A549 (cell line): ENCODE measurements around the gene SIRT2. TPM values are rescaled to one million over a fixed set of nuclear protein-coding genes. Genes with fewer than 3 reads are reported as not detected.

Experiments
- ATAC-seq, 2 experiments: fragments of 200-7000 bp in 1 of 2; fragments of >200 bp in 1 of 2; cut with Nextera tagmentation in 1 of 2; cut with Tn5 transposase in 1 of 2; 3 replicates each; pipeline versions ENCODE4 v1.8.0 to v1.9.1; 2018 to 2020; ENCODE audit warnings: mild to moderate bottlenecking in 1 of 2, moderate library complexity in 1 of 2
- CTCF ChIA-PET: fragments of 300-600 bp; sonication (Branson Sonifier 250); formaldehyde crosslinking; extraction: SDS; loops from one replicate; lab custom pipeline; 2021; ENCODE audit warnings: antibody characterized with exemption, inconsistent platforms; lab: Yijun Ruan, JAX
- POLR2A ChIA-PET: fragments of 350-600 bp; formaldehyde crosslinking; extraction: SDS; loops from one replicate; lab custom pipeline; 2021; ENCODE audit warnings: antibody characterized with exemption, inconsistent platforms; lab: Yijun Ruan, JAX
- DNase-seq, 2 experiments: peaks; one replicate each; pipeline versions ENCODE4 v3.0.0 to v3.0.0-alpha.2; 2011 to 2016; ENCODE audit warnings: low read depth in 1 of 2, low spot score in 1 of 2
- FAIRE-seq: peaks from 2 replicates; lab custom pipeline; 2011; peaks lifted over from hg19 to GRCh38; lab: Jason Lieb, UNC
- H3K27ac ChIP-seq, 2 experiments: fragments of >200 bp; sonication (Bioruptor Twin); formaldehyde crosslinking; 3 replicates each; pipeline ENCODE4 v1.5.1; 2016 to 2017
- H3K4me1 ChIP-seq: fragments of >200 bp; sonication (Bioruptor Twin); formaldehyde crosslinking; 3 replicates; pipeline ENCODE4 v1.6.1; 2016
- H3K4me2 ChIP-seq: fragments of >200 bp; sonication (Bioruptor Twin); formaldehyde crosslinking; 3 replicates; pipeline ENCODE4 v1.6.1; 2016
- H3K4me3 ChIP-seq: fragments of >200 bp; sonication (Bioruptor Twin); formaldehyde crosslinking; 3 replicates; pipeline ENCODE4 v1.5.1; 2016
- H3K9me3 ChIP-seq: fragments of >200 bp; sonication (Bioruptor Twin); formaldehyde crosslinking; 3 replicates; pipeline ENCODE4 v1.6.1; 2016
- CBX2 ChIP-seq: fragments of 200-600 bp; sonication (generic); IDR thresholded peaks from 2 replicates; pipeline ENCODE4 v1.6.1; 2016; ENCODE audit warnings: low read depth, mild to moderate bottlenecking, borderline replicate concordance
- CBX8 ChIP-seq: fragments of 200-600 bp; sonication (generic); IDR thresholded peaks from 2 replicates; pipeline ENCODE4 v1.6.1; 2016
- CHD2 ChIP-seq: fragments of 150-350 bp; IDR thresholded peaks from 2 replicates; pipeline ENCODE4 v1.6.1; 2014; ENCODE audit warnings: low read length; ENCODE audit not compliant: partially characterized antibody
- FOSL2 ChIP-seq, 2 experiments: fragments of 450-650 bp in 1 of 2; fragments of >200 bp in 1 of 2; sonication (Bioruptor Twin) in 1 of 2; formaldehyde crosslinking; IDR thresholded peaks; 2 replicates each; pipeline versions ENCODE4 v1.5.0 to v1.6.1; 2016 to 2020; ENCODE audit warnings: mild to moderate bottlenecking in 1 of 2, moderate library complexity in 1 of 2
- GATA3 ChIP-seq: IDR thresholded peaks from 2 replicates; pipeline ENCODE4 v1.6.1; 2012; ENCODE audit warnings: borderline replicate concordance
- HEYL ChIP-seq: fragments of 250-450 bp; sonication (Bioruptor Pico); IDR thresholded peaks from 2 replicates; pipeline ENCODE4 v1.8.0; 2021; ENCODE audit warnings: mild to moderate bottlenecking, moderate library complexity
- HOXB13 ChIP-seq: fragments of 250-450 bp; sonication (Bioruptor Pico); IDR thresholded peaks from 2 replicates; pipeline ENCODE4 v1.5.0; 2020; ENCODE audit warnings: low read depth, mild to moderate bottlenecking, moderate library complexity
- HOXB5 ChIP-seq: fragments of 250-450 bp; sonication (Bioruptor Pico); IDR thresholded peaks from 2 replicates; pipeline ENCODE4 v1.5.0; 2020; ENCODE audit warnings: mild to moderate bottlenecking, moderate library complexity
- KDM5A ChIP-seq: fragments of 200-600 bp; sonication (generic); IDR thresholded peaks from 2 replicates; pipeline ENCODE4 v1.6.1; 2016; ENCODE audit warnings: antibody characterized with exemption, mild to moderate bottlenecking
- PHF8 ChIP-seq: fragments of 200-600 bp; sonication (generic); IDR thresholded peaks from 2 replicates; pipeline ENCODE4 v1.6.1; 2016; ENCODE audit warnings: low read depth, mild to moderate bottlenecking, antibody characterized with exemption, moderate library complexity, borderline replicate concordance
- RFX5 ChIP-seq: fragments of 450-650 bp; IDR thresholded peaks from 2 replicates; pipeline ENCODE4 v1.7.1; 2014; ENCODE audit warnings: antibody characterized with exemption, mild to moderate bottlenecking, moderate library complexity
- SMC3 ChIP-seq: fragments of >200 bp; sonication (Bioruptor Twin); formaldehyde crosslinking; IDR thresholded peaks from 3 replicates; pipeline ENCODE4 v1.6.1; 2018; ENCODE audit warnings: inconsistent platforms
- TFCP2L1 ChIP-seq: fragments of 250-450 bp; sonication (Bioruptor Pico); IDR thresholded peaks from 2 replicates; pipeline ENCODE4 v1.5.0; 2021; ENCODE audit warnings: mild to moderate bottlenecking
- ZC3H11A ChIP-seq: fragments of 450-650 bp; IDR thresholded peaks from 2 replicates; pipeline ENCODE4 v1.6.1; 2014; ENCODE audit warnings: antibody characterized with exemption, mild to moderate bottlenecking
- ZNF302 ChIP-seq: fragments of 250-450 bp; sonication (Bioruptor Pico); IDR thresholded peaks from 2 replicates; pipeline ENCODE4 v1.9.0; 2021; ENCODE audit warnings: inconsistent platforms, mild to moderate bottlenecking, moderate library complexity
- WGBS: methylation state at CpG from one replicate; pipeline ENCODE4 v1.1.6; 2017; ENCODE audit errors: missing lambda C conversion rate; 5-methylcytosine and 5-hydroxymethylcytosine counted together
- polyA plus RNA-seq, 4 experiments: library from polyadenylated mRNA; depleted of rRNA in 3 of 4; stranded (reverse); fragments of >200 nt; fragmentation: RNase III in 1 of 4; extraction: RNeasy Plus Mini Kit Qiagen cat#74134 plus additional on column Dnase treatment in 1 of 4; gene quantifications; 2 replicates in 3 of 4; 3 replicates in 1 of 4; pipeline ENCODE4 v1.2.3, GENCODE V29; 2011 to 2017
- TF ChIP-seq, protein P1 (sequence below): fragments of >200 bp; sonication (Bioruptor Twin); formaldehyde crosslinking; IDR thresholded peaks from 3 replicates; pipeline ENCODE4 v1.6.1; 2016
- TF ChIP-seq, protein P2 (sequence below): IDR thresholded peaks from 2 replicates; pipeline ENCODE4 v1.6.1; 2012
- TF ChIP-seq, protein P3 (sequence below): IDR thresholded peaks from 2 replicates; pipeline ENCODE4 v1.6.1; 2012; ENCODE audit warnings: low read depth, borderline replicate concordance
- TF ChIP-seq, protein P4 (sequence below): fragments of 200-600 bp; sonication (generic); IDR thresholded peaks from 2 replicates; pipeline ENCODE4 v1.6.1; 2016; ENCODE audit warnings: antibody characterized with exemption, mild to moderate bottlenecking, moderate library complexity
- TF ChIP-seq, protein P5 (sequence below): fragments of 250-450 bp; sonication (Bioruptor Pico); IDR thresholded peaks from 2 replicates; pipeline ENCODE4 v1.5.0; 2021; ENCODE audit warnings: mild to moderate bottlenecking, moderate library complexity, borderline replicate concordance
- TF ChIP-seq, protein P6 (sequence below): IDR thresholded peaks from 2 replicates; pipeline ENCODE4 v1.6.1; 2012

The SIRT2 gene
- polyA plus RNA-seq, 2 of the 4 experiments (the other 2 are of a cell fraction) = 28.6 to 30.4 TPM

DNA sequence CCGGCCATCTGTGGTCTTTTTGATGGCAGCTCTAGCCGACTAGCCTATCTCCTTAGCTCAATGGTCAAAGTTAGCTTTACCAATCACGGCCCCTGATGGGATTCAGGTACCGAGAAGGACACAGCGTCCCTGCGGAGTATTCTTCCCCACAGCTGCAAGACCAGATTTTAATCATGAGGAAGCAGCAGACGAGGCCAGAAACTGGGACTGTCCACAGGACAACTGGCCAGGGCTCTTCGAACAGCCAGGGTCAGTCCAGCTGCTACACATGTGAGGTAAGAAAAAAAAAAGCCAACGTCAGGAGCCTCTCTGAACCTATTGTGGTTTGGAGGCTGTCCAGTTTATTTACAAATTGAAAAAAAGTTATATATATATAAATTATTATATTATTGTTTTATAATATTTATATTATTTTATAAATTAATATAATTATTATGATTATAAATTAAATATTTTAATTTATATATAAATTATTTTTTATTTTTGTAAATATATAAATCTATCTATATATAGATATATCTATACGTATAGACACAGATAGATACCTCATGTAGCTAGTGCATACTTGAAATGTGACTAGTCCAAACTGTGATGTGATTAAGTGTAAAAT, 32.1 kb downstream of the SIRT2 start:
- ChIA-PET CTCF (interaction anchor here (0.6 to 31.8 kb wide), 8 partner anchors 1 to 464 kb away, joined by 3 to 652 read pairs (median 10); partner anchors contain the start of genes FAM98C, MRPS12, RINL and SARS2), POLR2A (interaction anchor here (1.0 to 1.3 kb wide), 2 partner anchors 14 to 18 kb away, joined by 4 to 6 read pairs; no protein-coding TSS in a partner anchor)
- DNase-seq = no peak
- Histone ChIP-seq H3K4me2 (no peak overlapping the region), H3K27ac (no peak overlapping the region), H3K9me3 (no peaks in the 10 kb centered on the region), H3K4me1 (peaks cover 37% of the 10 kb centered on the region), H3K4me3 (no peak overlapping the region)
- no peak for FAIRE-seq
- no peak for ATAC-seq
- 80% methylated on average over 10 of the region's 10 CpGs for WGBS
- TF ChIP-seq CBX8 (no peak), CHD2 (no peak), HOXB5 (CRISPR knock-in tag) (no peak), RFX5 (no peak)
- TF ChIP-seq, protein P1, sequence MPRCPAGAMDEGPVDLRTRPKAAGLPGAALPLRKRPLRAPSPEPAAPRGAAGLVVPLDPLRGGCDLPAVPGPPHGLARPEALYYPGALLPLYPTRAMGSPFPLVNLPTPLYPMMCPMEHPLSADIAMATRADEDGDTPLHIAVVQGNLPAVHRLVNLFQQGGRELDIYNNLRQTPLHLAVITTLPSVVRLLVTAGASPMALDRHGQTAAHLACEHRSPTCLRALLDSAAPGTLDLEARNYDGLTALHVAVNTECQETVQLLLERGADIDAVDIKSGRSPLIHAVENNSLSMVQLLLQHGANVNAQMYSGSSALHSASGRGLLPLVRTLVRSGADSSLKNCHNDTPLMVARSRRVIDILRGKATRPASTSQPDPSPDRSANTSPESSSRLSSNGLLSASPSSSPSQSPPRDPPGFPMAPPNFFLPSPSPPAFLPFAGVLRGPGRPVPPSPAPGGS = no peak

DNA sequence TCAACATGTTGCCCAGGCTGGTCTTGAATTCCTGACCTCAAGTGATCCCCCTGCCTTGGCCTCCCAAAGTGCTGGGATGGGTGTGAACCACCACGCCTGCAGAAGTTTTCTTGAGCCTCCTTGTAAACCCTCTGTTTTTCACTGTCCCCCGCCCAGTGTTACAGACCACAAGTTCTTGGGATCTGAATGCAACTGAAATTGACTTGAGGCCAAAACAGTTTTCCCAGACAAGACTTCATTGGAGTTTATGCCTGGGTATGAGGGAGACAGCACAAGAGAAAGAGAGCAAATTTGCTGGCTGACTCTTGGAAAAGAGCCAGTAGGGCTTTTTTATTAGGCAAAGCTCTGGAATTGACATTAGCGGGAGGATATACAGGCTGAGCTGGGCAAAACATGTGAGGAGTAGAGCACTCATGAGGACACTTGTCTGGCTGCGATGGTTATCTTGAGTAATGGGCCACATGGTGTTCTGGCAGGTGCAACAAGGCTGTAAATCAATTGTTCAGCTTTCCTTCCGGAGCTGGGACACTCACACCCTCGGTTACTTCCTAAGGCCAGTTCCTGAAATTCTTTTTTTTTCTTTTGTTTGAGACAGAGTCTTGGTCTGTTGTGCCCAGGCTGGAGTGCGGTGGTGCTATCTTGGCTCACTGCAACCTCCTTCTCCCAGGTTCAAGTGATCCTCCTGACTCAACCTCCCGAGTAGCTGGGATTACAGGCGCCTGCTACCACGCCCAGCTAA, 36.9 kb downstream of the SIRT2 start:
- WGBS = 69% methylated on average over 10 of the region's 10 CpGs
- H3K4me3 ChIP-seq = no peak overlapping the region
- no peaks in the 10 kb centered on the region for H3K9me3 ChIP-seq
- ATAC-seq (peak; percentile 49 to 51; a peak in 4 of 6 replicates), DNase-seq (peak in 1 of 2 experiments; percentile 79), FAIRE-seq (no peak)
- 0 out of 2 replicates have a peak, but pooled peaks have one; percentile 15 for TF ChIP-seq TFCP2L1 (CRISPR knock-in tag)
- TF ChIP-seq HEYL (CRISPR knock-in tag) = peak; percentile 26; the same call in 1 of the 2 replicates
- TF ChIP-seq, protein P2, sequence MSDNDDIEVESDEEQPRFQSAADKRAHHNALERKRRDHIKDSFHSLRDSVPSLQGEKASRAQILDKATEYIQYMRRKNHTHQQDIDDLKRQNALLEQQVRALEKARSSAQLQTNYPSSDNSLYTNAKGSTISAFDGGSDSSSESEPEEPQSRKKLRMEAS = peak; percentile 43; the same call in 1 of the 2 replicates
- no peak for TF ChIP-seq SMC3
- TF ChIP-seq HOXB5 (CRISPR knock-in tag) = peak; percentile 46; the same call in 1 of the 2 replicates
- no peak for TF ChIP-seq ZNF302
- TF ChIP-seq, protein P3, sequence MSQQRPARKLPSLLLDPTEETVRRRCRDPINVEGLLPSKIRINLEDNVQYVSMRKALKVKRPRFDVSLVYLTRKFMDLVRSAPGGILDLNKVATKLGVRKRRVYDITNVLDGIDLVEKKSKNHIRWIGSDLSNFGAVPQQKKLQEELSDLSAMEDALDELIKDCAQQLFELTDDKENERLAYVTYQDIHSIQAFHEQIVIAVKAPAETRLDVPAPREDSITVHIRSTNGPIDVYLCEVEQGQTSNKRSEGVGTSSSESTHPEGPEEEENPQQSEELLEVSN = no peak
- peak; percentile 74; the same call in 1 of the 2 replicates for TF ChIP-seq GATA3
- CTCF ChIA-PET = interaction anchor here (0.8 to 24.7 kb wide), 9 partner anchors 10 to 460 kb away, joined by 3 to 652 read pairs (median 4); partner anchors contain the start of genes FAM98C, FBXO17, MRPS12 and RINL
- no peak overlapping the region for H3K4me2 ChIP-seq
- H3K4me1 ChIP-seq = peaks cover 28% of the 10 kb centered on the region
- POLR2A ChIA-PET = interaction anchor here (1.0 to 2.7 kb wide), 3 partner anchors 10 to 68 kb away, joined by 3 to 26 read pairs (median 4); partner anchors contain the start of genes HNRNPL and MRPS12
- peak overlapping the region; percentile 16 to 42; a peak in 5 of 6 replicates for H3K27ac ChIP-seq

DNA sequence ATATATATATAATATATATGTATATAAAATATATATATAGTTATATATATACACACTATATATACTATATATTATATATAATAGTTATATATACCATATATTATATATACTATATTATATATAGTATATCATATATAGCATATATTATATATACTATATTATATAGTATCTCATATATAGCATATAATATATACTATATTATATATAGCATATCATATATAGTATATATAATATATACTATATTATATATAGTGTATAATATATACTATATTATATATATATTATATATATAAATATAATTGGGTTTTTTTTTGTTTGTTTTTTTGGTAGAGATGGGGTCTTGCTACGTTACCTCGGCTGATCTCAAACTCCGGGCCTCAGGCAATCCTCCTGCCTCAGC, 38.0 kb downstream of the SIRT2 start:
- H3K27ac ChIP-seq = no peak overlapping the region
- no peaks in the 10 kb centered on the region for H3K9me3 ChIP-seq
- no peak overlapping the region for H3K4me3 ChIP-seq
- no peak overlapping the region for H3K4me2 ChIP-seq
- peaks cover 28% of the 10 kb centered on the region for H3K4me1 ChIP-seq
- DNase-seq (no peak), FAIRE-seq (no peak), ATAC-seq (no peak)
- ChIA-PET POLR2A (interaction anchor here (0.6 kb wide), 1 partner anchor 114 kb away, joined by 3 read pairs; the partner anchor contains the start of gene FBXO17), CTCF (interaction anchor here (1.0 to 24.7 kb wide), 2 partner anchors 21 to 161 kb away, joined by 3 to 652 read pairs; partner anchors contain the start of gene RINL)
- 91% methylated on average over 3 of the region's 3 CpGs for WGBS
- TF ChIP-seq CBX2 (no peak), KDM5A (no peak; the same call in 1 of the 2 replicates), PHF8 (no peak), ZC3H11A (no peak), FOSL2 (IDR thresholded peaks at IDR 0.05) (no peak), FOSL2 (CRISPR knock-in tag; IDR thresholded peaks at IDR 0.05) (no peak), HOXB13 (CRISPR knock-in tag) (no peak)
- TF ChIP-seq, protein P4, sequence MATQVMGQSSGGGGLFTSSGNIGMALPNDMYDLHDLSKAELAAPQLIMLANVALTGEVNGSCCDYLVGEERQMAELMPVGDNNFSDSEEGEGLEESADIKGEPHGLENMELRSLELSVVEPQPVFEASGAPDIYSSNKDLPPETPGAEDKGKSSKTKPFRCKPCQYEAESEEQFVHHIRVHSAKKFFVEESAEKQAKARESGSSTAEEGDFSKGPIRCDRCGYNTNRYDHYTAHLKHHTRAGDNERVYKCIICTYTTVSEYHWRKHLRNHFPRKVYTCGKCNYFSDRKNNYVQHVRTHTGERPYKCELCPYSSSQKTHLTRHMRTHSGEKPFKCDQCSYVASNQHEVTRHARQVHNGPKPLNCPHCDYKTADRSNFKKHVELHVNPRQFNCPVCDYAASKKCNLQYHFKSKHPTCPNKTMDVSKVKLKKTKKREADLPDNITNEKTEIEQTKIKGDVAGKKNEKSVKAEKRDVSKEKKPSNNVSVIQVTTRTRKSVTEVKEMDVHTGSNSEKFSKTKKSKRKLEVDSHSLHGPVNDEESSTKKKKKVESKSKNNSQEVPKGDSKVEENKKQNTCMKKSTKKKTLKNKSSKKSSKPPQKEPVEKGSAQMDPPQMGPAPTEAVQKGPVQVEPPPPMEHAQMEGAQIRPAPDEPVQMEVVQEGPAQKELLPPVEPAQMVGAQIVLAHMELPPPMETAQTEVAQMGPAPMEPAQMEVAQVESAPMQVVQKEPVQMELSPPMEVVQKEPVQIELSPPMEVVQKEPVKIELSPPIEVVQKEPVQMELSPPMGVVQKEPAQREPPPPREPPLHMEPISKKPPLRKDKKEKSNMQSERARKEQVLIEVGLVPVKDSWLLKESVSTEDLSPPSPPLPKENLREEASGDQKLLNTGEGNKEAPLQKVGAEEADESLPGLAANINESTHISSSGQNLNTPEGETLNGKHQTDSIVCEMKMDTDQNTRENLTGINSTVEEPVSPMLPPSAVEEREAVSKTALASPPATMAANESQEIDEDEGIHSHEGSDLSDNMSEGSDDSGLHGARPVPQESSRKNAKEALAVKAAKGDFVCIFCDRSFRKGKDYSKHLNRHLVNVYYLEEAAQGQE = no peak
- TF ChIP-seq, protein P5, sequence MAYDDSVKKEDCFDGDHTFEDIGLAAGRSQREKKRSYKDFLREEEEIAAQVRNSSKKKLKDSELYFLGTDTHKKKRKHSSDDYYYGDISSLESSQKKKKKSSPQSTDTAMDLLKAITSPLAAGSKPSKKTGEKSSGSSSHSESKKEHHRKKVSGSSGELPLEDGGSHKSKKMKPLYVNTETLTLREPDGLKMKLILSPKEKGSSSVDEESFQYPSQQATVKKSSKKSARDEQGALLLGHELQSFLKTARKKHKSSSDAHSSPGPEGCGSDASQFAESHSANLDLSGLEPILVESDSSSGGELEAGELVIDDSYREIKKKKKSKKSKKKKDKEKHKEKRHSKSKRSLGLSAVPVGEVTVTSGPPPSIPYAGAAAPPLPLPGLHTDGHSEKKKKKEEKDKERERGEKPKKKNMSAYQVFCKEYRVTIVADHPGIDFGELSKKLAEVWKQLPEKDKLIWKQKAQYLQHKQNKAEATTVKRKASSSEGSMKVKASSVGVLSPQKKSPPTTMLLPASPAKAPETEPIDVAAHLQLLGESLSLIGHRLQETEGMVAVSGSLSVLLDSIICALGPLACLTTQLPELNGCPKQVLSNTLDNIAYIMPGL (CRISPR knock-in tag) = no peak
- TF ChIP-seq, protein P2 = no peak
- TF ChIP-seq, protein P6, sequence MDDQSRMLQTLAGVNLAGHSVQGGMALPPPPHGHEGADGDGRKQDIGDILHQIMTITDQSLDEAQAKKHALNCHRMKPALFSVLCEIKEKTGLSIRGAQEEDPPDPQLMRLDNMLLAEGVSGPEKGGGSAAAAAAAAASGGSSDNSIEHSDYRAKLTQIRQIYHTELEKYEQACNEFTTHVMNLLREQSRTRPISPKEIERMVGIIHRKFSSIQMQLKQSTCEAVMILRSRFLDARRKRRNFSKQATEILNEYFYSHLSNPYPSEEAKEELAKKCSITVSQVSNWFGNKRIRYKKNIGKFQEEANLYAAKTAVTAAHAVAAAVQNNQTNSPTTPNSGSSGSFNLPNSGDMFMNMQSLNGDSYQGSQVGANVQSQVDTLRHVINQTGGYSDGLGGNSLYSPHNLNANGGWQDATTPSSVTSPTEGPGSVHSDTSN = no peak
